ENCODE data around the gene MRPS35.
A peak's percentile ranks its signal among the peaks of the same experiment; 100 is the strongest.

- TF ChIP-seq, protein P1, sequence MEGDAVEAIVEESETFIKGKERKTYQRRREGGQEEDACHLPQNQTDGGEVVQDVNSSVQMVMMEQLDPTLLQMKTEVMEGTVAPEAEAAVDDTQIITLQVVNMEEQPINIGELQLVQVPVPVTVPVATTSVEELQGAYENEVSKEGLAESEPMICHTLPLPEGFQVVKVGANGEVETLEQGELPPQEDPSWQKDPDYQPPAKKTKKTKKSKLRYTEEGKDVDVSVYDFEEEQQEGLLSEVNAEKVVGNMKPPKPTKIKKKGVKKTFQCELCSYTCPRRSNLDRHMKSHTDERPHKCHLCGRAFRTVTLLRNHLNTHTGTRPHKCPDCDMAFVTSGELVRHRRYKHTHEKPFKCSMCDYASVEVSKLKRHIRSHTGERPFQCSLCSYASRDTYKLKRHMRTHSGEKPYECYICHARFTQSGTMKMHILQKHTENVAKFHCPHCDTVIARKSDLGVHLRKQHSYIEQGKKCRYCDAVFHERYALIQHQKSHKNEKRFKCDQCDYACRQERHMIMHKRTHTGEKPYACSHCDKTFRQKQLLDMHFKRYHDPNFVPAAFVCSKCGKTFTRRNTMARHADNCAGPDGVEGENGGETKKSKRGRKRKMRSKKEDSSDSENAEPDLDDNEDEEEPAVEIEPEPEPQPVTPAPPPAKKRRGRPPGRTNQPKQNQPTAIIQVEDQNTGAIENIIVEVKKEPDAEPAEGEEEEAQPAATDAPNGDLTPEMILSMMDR (IDR thresholded peaks at IDR 0.05): peak; percentile 45 to 80 (median 76)
- no peak for TF ChIP-seq POLR2A (IDR thresholded peaks at IDR 0.05)
Observed at GRCh38 chr12:27703720-27704452, 6.7 kb upstream of the MRPS35 start.
